Measurements from ENCODE around the gene CUL9.

- TF ChIP-seq, protein P1, sequence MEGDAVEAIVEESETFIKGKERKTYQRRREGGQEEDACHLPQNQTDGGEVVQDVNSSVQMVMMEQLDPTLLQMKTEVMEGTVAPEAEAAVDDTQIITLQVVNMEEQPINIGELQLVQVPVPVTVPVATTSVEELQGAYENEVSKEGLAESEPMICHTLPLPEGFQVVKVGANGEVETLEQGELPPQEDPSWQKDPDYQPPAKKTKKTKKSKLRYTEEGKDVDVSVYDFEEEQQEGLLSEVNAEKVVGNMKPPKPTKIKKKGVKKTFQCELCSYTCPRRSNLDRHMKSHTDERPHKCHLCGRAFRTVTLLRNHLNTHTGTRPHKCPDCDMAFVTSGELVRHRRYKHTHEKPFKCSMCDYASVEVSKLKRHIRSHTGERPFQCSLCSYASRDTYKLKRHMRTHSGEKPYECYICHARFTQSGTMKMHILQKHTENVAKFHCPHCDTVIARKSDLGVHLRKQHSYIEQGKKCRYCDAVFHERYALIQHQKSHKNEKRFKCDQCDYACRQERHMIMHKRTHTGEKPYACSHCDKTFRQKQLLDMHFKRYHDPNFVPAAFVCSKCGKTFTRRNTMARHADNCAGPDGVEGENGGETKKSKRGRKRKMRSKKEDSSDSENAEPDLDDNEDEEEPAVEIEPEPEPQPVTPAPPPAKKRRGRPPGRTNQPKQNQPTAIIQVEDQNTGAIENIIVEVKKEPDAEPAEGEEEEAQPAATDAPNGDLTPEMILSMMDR (IDR thresholded peaks at IDR 0.05; ENCODE audit: low read length) = no peak
- no peak for TF ChIP-seq EZH2phosphoT487 (IDR thresholded peaks at IDR 0.05; ENCODE audit: low read length)
- no peak for TF ChIP-seq EZH2 (optimal IDR thresholded peaks at IDR 0.05; ENCODE audit: low read depth, low read length)
Observed at GRCh38 chr6:43258807-43259686, 77.1 kb downstream of the CUL9 start.
